ENCODE results near the gene FBXO45.

The FBXO45 gene

DNA sequence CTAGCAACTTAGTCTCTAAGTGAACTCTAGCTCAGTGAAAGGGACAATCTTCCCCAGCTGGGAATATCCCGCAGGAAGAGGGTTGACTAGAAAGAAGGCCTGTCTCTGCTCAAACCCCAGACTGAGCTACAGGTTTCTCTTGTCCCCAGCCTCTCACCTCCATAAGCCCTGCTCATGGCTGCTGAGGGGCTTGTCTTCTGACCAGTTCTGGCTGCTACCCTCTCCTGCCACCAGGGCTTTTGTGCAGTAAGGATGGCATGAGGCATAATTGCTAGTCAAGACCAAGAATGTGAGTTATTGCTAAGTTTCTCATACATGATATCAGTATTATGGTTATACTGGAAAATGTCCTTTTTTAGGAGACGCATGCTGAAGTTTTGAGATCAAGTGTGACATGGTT is 21.4 kb upstream of the FBXO45 start:
- TF ChIP-seq GATA2 (IDR thresholded peaks at IDR 0.05; ENCODE audit: low read depth, low read length) (no peak), GATA3 (IDR thresholded peaks at IDR 0.05; ENCODE audit: low read depth, low read length) (no peak)

DNA sequence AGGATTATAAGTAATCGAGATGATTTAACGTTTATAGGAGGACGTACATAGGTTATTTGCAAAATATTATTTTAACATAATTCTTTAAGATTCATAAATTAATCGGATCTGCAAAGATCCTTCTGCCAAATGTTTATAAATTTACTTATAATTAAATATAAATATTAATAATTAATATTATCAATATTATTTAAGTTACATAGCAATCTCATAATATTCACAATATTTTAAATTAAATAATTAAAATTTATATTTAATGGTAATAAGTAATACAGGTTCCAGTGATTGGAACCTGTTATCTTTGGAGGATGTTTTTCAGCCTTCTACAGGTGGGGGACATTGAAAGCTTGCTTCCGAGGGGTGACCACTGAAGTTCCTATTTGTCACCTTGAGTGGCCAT is 16.2 kb upstream of the FBXO45 start:
- TF ChIP-seq GATA2 (IDR thresholded peaks at IDR 0.05; ENCODE audit: low read depth, low read length), result no peak
- TF ChIP-seq GATA3 (IDR thresholded peaks at IDR 0.05; ENCODE audit: low read depth, low read length), result no peak

DNA sequence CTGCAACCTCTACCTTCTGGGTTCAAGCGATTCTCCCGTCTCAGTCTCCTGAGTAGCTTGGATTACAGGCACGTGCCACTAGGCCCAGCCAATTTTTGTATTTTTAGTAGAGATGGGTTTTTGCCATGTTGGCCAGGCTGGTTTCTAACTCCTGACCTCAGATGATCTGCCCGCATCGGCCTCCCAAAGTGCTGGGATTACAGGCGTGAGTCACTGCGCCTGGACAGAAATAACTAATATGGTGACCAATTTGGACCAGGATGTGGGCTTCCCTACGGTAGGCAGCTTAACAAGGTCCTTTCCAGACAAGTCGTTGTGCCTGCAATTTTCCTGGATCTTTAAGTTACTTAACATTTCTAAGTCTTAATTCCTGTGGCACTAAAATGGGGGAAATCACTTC is 14.9 kb upstream of the FBXO45 start:
- no peak for TF ChIP-seq GATA3 (IDR thresholded peaks at IDR 0.05; ENCODE audit: low read depth, low read length)
- no peak for TF ChIP-seq GATA2 (IDR thresholded peaks at IDR 0.05; ENCODE audit: low read depth, low read length)

DNA sequence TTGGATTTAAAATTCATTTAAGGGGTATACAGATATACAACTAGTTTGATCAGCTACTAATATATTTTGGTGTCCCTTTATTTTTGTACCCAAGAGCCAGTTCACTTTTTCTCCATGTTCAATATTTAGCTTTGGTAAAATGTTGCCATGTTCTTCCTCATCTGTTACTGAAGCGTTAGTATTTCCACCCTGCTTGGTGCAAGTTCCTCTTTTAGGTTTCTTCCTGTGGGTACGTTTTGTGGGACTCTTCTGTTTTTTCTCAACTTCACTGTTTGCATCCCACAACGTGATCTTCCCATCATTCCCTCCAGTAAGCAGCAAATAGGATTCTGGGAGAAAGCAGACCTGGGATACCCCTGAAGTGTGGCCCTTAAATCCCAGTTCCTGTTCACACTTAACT is 14.3 kb upstream of the FBXO45 start:
- TF ChIP-seq GATA3 (IDR thresholded peaks at IDR 0.05; ENCODE audit: low read depth, low read length) (no peak), GATA2 (IDR thresholded peaks at IDR 0.05; ENCODE audit: low read depth, low read length) (no peak)

DNA sequence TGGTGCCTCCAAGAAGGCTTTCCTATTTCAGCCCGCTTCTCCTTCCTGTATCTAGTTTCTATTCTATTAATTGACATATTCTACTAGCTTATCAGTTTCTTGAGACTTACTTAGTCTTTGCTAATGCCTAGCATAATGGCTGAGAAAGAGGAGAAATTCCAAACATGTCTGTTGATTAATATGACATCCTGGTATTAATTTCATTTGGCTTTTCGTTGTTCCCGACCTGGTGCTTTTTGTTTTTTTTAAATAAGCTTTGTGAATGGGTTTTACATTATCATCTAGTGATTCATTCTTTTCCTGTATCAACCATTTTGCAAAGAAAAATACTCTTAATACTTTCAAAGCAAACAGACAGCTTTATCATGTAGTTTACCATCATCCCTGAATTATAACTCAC is 13.2 kb upstream of the FBXO45 start:
- TF ChIP-seq GATA2 (IDR thresholded peaks at IDR 0.05; ENCODE audit: low read depth, low read length), result no peak

DNA sequence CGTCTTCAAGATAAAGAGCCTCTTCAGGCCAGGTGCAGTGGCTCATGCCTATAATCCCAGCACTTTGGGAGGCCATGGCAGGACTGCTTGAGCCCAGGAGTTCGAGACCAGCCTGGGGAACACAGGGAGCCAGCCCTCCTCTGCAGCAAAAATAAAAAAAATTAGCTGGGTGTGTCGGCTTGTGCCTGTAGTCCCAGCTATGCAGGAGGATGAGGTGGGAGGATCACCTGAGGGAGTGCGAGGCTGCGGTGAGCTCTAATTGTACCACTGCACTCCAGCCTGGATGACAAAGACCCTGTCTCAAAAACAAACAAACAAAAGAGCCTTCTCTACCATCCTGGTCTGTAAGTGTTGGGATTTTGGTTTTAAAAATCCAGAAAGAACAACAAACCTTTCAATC is 11.2 kb upstream of the FBXO45 start:
- TF ChIP-seq GATA3 (IDR thresholded peaks at IDR 0.05; ENCODE audit: low read depth, low read length) (no peak), GATA2 (IDR thresholded peaks at IDR 0.05; ENCODE audit: low read depth, low read length) (no peak)

DNA sequence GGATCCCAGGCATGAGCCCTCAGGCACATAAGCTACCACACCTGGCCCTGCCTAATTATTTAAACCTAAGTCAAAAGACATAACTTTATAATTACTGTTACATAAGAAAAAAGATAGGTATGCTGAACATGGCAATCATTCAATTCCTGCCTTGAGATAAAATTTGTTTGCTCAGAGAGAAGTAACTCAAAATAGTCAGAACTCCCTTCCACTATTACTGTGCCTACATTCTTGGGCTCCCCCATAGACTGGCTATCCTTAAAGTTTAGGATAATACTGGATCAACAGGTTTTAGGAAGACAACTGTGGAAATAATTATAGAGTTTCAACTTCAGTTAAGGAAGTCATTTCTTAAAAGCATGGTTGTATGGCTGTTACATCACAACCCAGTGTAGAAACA is 10.0 kb upstream of the FBXO45 start:
- TF ChIP-seq GATA2 (IDR thresholded peaks at IDR 0.05; ENCODE audit: low read depth, low read length), result no peak
- TF ChIP-seq GATA3 (IDR thresholded peaks at IDR 0.05; ENCODE audit: low read depth, low read length), result no peak

DNA sequence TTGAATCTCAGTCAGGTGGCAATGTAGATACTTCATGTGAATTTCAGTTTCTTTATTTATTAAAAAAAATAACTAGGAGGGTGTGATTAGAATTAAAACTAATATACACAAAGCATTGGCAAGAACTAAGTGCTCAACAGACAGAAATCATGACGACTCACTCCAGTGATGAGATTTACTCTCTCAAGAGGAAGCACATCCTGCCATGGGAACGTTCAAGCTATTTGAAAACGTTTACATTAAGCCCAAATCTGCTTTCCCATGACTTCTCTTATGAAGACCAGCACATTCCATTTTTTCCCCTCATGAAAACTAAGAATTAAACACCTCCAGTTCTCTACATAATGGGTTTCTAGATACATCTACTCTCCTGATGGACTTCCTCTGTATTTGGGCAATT is 8.6 kb upstream of the FBXO45 start:
- TF ChIP-seq GATA3 (IDR thresholded peaks at IDR 0.05; ENCODE audit: low read depth, low read length) (no peak), GATA2 (IDR thresholded peaks at IDR 0.05; ENCODE audit: low read depth, low read length) (no peak)

DNA sequence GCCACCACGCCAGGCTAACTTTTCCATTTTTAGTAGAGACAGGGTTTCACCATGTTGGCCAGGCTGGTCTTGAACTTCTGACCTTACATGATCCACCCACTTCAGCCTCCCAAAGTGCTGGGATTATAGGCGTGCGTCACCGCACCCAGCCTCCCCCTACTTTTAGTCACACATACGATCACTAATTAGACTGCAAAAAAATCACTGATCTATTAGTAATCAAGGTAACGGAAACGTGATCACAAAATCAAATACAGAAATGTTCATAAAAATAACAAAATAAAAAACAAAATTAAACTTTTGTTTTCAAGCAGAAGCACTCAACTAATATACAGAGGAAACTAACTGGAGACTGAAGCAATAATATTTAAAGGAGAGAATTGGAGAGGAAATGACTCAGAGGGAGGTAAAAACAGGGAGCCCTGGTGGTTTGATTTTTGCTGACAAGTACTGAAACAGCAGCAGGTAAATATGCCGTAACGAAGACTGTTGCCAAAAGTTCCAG is 4.7 kb upstream of the FBXO45 start:
- TF ChIP-seq GATA3 (IDR thresholded peaks at IDR 0.05; ENCODE audit: low read depth, low read length) (no peak), GATA2 (IDR thresholded peaks at IDR 0.05; ENCODE audit: low read depth, low read length) (no peak)

DNA sequence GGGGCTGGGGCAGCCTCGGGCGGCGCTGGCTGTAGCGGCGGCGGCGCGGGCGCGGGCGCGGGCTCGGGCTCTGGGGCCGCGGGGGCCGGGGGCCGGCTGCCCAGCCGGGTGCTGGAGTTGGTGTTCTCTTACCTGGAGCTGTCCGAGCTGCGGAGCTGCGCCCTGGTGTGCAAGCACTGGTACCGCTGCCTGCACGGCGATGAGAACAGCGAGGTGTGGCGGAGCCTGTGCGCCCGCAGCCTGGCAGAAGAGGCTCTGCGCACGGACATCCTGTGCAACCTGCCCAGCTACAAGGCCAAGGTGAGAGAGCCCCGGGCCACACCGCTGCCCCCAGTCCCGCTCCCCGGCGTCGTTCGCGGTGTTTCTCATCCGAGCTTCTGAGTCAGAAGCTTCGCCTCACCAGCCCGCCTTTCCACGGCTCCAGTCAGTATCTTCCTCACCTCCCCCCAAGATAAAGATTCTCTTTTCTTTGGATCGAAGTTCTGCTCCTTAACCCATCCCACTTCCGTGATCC is 600 bp downstream of the FBXO45 start:
- TF ChIP-seq GATA2 (IDR thresholded peaks at IDR 0.05; ENCODE audit: low read depth, low read length), result no peak
- TF ChIP-seq GATA3 (IDR thresholded peaks at IDR 0.05; ENCODE audit: low read depth, low read length), result no peak

DNA sequence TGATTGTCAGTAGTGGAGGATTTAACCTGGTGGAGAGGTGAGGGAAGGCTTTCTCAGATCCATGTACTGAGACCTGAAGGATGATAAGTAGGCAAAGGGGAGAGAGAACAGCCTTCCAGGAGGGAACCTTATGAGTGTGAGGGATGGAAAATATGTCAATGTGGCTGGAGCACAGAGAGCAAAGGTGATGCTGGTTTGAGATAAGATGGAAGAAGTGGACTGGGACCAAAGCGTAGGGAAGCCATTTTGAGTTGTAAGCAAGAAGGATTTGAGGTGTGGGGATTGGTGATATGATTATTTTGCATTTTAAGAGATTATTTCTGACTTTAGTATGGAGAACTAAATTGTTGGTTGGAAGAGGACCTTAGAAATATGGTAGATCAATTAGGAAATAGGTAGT is 3.9 kb downstream of the FBXO45 start:
- TF ChIP-seq GATA3 (IDR thresholded peaks at IDR 0.05; ENCODE audit: low read depth, low read length), result no peak
- TF ChIP-seq GATA2 (IDR thresholded peaks at IDR 0.05; ENCODE audit: low read depth, low read length), result no peak

DNA sequence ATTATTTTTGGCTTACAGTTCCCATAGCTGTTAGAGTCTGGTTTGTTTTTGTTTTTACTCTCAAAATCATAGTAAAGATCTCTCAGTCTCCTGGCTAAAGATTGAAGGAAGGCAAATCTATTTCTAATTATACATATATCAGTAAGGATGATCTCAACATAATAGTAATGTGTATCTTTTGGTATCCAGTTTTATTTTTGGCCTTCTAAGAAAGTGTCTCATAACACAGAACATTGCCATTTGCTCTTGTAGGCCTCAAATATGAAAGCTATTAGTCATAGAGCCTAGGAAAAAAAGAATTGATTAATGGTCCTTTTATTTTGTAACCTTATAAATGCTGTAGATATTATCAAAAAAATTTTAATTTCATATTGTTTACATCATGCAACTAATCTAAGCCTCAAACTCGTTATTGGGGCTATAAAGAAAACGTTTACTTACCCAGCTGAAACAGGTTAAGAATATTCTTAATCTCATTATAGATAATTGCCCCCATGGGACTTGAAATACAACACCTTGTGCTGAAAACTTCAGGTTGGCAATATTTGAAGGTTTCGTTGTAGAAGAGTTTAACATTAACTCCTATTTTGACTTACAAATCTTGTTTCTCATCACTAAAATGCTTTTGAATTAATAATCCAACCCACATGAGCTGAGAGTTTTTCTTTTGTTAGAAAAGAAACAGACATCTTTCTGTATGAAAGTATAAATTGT is 16.7 kb downstream of the FBXO45 start:
- no peak for TF ChIP-seq GATA3 (IDR thresholded peaks at IDR 0.05; ENCODE audit: low read depth, low read length)
- TF ChIP-seq GATA2 (IDR thresholded peaks at IDR 0.05; ENCODE audit: low read depth, low read length), result no peak

DNA sequence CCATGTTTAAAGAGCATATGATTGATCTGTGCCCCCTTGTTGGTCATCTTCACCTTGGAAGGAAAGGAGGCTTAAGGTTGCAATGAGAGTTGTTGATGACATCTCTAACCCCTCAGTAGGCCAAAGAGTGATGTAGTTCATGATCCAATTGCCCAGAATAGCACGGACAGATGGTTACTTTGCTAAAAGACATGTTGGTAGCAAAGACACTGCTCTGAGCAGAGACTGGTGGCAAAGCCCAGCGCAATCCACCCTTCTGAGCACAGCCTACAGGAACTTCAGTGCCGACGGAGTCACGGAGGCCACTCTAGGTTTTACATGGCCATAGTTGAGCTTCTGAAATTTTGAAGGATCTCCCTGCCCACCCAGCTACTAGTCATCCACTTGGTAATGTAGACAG is 21.8 kb downstream of the FBXO45 start:
- TF ChIP-seq GATA2 (IDR thresholded peaks at IDR 0.05; ENCODE audit: low read depth, low read length), result no peak
- no peak for TF ChIP-seq GATA3 (IDR thresholded peaks at IDR 0.05; ENCODE audit: low read depth, low read length)

DNA sequence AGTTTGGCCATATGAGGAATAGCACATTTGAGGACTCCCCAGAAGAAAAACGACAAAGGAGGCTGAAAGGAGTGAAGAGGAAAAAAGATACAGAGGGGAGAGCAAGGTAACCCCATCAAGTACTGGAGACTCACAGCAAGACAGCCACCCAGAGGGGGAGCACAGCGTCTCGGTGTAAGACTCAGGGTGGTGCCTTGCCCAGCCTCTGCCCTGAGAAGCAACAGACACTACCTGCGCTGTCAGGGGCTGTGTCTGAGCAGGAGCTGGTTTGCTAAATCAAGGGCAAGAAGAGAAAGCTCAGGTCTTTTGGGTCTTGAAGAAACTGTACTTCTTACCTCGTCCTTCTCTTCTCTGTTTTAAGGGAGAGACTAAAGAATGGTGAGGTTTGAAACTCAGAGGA is 27.9 kb downstream of the FBXO45 start:
- TF ChIP-seq GATA2 (IDR thresholded peaks at IDR 0.05; ENCODE audit: low read depth, low read length), result no peak
- no peak for TF ChIP-seq GATA3 (IDR thresholded peaks at IDR 0.05; ENCODE audit: low read depth, low read length)

DNA sequence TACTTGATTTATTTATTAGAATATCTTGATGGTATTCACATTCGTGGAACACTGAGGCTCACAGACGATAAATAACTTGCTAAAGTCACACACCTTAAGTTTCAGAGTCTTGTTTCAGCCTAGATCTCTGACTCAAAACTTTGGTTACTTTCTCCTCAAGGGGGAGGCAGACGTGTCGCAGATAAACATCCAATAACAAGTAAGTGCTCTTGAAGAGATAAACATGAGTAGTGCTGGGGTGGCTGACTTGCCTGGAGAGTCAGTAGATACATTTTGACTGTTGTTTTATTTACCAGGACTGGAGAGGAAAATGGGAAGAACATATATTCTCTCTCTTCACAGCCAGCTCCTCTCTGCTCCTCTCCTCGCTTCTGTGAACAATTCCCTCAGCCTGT is 31.3 kb downstream of the FBXO45 start:
- TF ChIP-seq GATA3 (IDR thresholded peaks at IDR 0.05; ENCODE audit: low read depth, low read length), result no peak
- TF ChIP-seq GATA2 (IDR thresholded peaks at IDR 0.05; ENCODE audit: low read depth, low read length), result no peak

DNA sequence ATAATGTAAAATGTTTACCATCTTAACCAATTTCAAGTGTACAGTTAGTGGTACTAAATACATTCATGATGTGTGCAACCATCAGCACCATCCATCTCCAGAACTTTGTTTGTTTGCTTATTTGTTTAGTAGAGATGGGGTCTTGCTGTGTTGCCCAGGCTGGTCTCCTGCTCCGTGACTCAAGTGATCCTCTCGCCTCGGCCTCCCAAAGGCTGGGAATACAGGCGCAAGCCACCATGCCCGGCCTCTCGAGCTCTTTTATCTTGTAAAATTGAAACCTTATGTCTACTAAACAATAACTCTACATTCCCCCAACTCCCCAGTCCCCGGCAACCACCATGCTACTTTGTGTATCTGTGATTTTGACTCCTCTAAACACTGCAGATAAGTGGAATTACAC is 31.9 kb downstream of the FBXO45 start:
- TF ChIP-seq GATA3 (IDR thresholded peaks at IDR 0.05; ENCODE audit: low read depth, low read length), result no peak
- no peak for TF ChIP-seq GATA2 (IDR thresholded peaks at IDR 0.05; ENCODE audit: low read depth, low read length)
